IMR-90 (cell line): ENCODE data around the gene CUBN.

Experiments used
- BHLHE40 ChIP-seq: fragments of 150-350 bp; IDR thresholded peaks from 2 replicates; pipeline ENCODE4 v1.6.1; 2016; ENCODE audit warnings: mild to moderate bottlenecking, low read depth, low read length
- CEBPB ChIP-seq: IDR thresholded peaks from 2 replicates; pipeline ENCODE4 v1.6.1; 2012; ENCODE audit warnings: low read depth, low read length, improper control_type of control experiment
- CHD1 ChIP-seq: IDR thresholded peaks from 2 replicates; pipeline ENCODE4 v1.6.1; 2012; ENCODE audit warnings: low read depth, low read length, improper control_type of control experiment
- CTCF ChIP-seq: conservative IDR thresholded peaks from 2 replicates; pipeline ENCODE4 v1.5.1; 2012; ENCODE audit warnings: mild to moderate bottlenecking, low read depth, low read length, improper control_type of control experiment
- NFE2L2 ChIP-seq: fragments of 150-350 bp; IDR thresholded peaks from 2 replicates; pipeline ENCODE4 v1.6.1; 2016; ENCODE audit warnings: low read depth, mild to moderate bottlenecking, low read length
- POLR2A ChIP-seq: IDR thresholded peaks from 2 replicates; pipeline ENCODE4 v1.6.1; 2012; ENCODE audit warnings: mild to moderate bottlenecking, low read depth, low read length
- RAD21 ChIP-seq: IDR thresholded peaks from 2 replicates; pipeline ENCODE4 v1.6.1; 2012; ENCODE audit warnings: low read length, improper control_type of control experiment
- RFX5 ChIP-seq: IDR thresholded peaks from 2 replicates; pipeline ENCODE4 v1.8.0; 2012; ENCODE audit warnings: low read depth, mild to moderate bottlenecking, low read length, moderate library complexity
- SMC3 ChIP-seq: fragments of 150-350 bp; IDR thresholded peaks from 2 replicates; pipeline ENCODE4 v1.6.1; 2016; ENCODE audit warnings: low read depth, mild to moderate bottlenecking, antibody characterized with exemption, low read length, moderate library complexity

- no peak for TF ChIP-seq CTCF
- no peak for TF ChIP-seq CEBPB
- no peak for TF ChIP-seq POLR2A
- TF ChIP-seq RAD21 = no peak
- TF ChIP-seq CHD1 = no peak
- TF ChIP-seq RFX5 = no peak
- TF ChIP-seq NFE2L2 = no peak
- no peak for TF ChIP-seq SMC3
- TF ChIP-seq BHLHE40 = no peak
Observed at GRCh38 chr10:16863766-16864165, 265.8 kb downstream of the CUBN start.
